GM12865 (cell line): ENCODE results near the gene BMP8A.

Source experiments
- DNase-seq: peaks from one replicate; pipeline ENCODE4 v3.0.0; 2010; ENCODE audit warnings: low read depth
- H3K4me3 ChIP-seq: 2 replicates; pipeline ENCODE4 v1.5.1; 2011; ENCODE audit warnings: mild to moderate bottlenecking, low read depth, low read length, control low read depth
- TF ChIP-seq, protein P1 (sequence below): IDR thresholded peaks from 2 replicates; pipeline ENCODE4 v1.5.1; 2011; ENCODE audit warnings: low read length, control low read depth, low read depth, inconsistent platforms; ENCODE audit not compliant: insufficient read depth; ENCODE audit errors: missing control alignments

The BMP8A gene

GRCh38 chr1:39544327-39544726 lies 52.9 kb downstream of the BMP8A start:
- H3K4me3 ChIP-seq = no peak overlapping the region
- no peak for DNase-seq
- TF ChIP-seq, protein P1, sequence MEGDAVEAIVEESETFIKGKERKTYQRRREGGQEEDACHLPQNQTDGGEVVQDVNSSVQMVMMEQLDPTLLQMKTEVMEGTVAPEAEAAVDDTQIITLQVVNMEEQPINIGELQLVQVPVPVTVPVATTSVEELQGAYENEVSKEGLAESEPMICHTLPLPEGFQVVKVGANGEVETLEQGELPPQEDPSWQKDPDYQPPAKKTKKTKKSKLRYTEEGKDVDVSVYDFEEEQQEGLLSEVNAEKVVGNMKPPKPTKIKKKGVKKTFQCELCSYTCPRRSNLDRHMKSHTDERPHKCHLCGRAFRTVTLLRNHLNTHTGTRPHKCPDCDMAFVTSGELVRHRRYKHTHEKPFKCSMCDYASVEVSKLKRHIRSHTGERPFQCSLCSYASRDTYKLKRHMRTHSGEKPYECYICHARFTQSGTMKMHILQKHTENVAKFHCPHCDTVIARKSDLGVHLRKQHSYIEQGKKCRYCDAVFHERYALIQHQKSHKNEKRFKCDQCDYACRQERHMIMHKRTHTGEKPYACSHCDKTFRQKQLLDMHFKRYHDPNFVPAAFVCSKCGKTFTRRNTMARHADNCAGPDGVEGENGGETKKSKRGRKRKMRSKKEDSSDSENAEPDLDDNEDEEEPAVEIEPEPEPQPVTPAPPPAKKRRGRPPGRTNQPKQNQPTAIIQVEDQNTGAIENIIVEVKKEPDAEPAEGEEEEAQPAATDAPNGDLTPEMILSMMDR = no peak

DNA sequence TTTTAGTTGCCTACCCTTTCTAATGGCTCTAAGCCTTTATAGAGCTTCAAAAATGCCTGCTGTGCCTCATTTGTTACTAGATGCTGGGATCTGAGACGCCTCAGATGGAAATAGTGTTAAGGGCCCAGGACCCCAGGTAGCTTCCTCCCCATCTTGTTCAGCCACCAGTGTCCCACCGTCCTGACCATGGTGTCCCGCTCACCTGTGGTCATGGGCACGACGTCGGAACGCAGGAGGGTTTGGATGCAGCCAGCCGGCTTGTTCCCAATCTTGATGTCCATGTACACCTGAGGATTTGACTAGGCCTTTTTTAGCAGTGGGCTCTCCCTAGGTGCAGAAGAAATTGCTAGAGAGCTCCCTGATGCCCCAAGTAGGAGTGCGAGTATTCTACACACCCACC lies 54.1 kb downstream of the BMP8A start:
- TF ChIP-seq, protein P1 = no peak
- DNase-seq = no peak
- no peak overlapping the region for H3K4me3 ChIP-seq

GRCh38 chr1:39554277-39554676 lies 62.8 kb downstream of the BMP8A start:
- no peak for DNase-seq
- no peak overlapping the region for H3K4me3 ChIP-seq
- TF ChIP-seq, protein P1 = no peak

- no peak for DNase-seq
- no peak overlapping the region for H3K4me3 ChIP-seq
- TF ChIP-seq, protein P1 = no peak
These were observed 69.8 kb downstream of the BMP8A start for GRCh38 chr1:39561279-39561678.

DNA sequence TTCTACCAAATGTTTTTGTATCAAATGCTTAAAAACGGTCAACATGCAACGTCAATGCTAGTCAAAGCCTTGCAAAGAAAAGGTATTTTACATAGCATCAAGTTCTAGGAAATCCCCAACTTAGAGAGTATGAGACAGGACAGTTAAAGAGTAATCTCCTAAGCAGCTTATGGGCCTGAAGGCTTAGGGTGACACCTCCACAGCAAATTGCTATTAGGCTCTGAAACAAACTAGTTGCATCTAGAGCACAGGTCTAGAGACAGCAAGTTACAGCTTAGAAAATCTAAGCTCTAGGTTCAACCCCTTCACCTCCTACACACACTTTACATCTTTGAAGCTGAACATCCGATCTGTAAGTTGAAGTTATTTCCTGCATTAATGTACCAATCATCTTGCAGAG lies 71.5 kb downstream of the BMP8A start:
- DNase-seq = no peak

GRCh38 chr1:39563669-39564068 lies 72.2 kb downstream of the BMP8A start:
- no peak overlapping the region for H3K4me3 ChIP-seq
- TF ChIP-seq, protein P1 = no peak
- DNase-seq = no peak

More for the DNA sequence above, 71.5 kb downstream of the BMP8A start:
- no peak overlapping the region for H3K4me3 ChIP-seq
- TF ChIP-seq, protein P1 = no peak

- TF ChIP-seq, protein P1 = no peak
- no peak for DNase-seq
- H3K4me3 ChIP-seq = no peak overlapping the region
These were observed 72.9 kb downstream of the BMP8A start for GRCh38 chr1:39564340-39564739.
